GM12892 (cell line): ENCODE results near the gene SLC25A51.
"Not testable (repeated sequence)": the region's sequence is repeated elsewhere in the genome, so short reads cannot be mapped to it uniquely, and the experiment has no call there.

Source experiments
- DNase-seq: peaks from one replicate; pipeline ENCODE4 v3.0.0; 2011; ENCODE audit not compliant: insufficient read length
- FAIRE-seq: peaks from 2 replicates; lab custom pipeline; 2011; peaks lifted over from hg19 to GRCh38; lab: Jason Lieb, UNC
- POLR2A ChIP-seq: IDR thresholded peaks from 2 replicates; pipeline ENCODE4 v1.6.1; 2011; ENCODE audit warnings: low read depth, low read length, control low read depth
- POLR2AphosphoS5 ChIP-seq: IDR thresholded peaks from 2 replicates; pipeline ENCODE4 v1.6.1; 2011; ENCODE audit warnings: low read depth, low read length, control low read depth
- TAF1 ChIP-seq: IDR thresholded peaks from 2 replicates; pipeline ENCODE4 v1.6.1; 2011; ENCODE audit warnings: low read depth, mild to moderate bottlenecking, control low read depth, low read length, borderline replicate concordance

Gene SLC25A51

GRCh38 chr9:37905776-37906175, 1.8 kb upstream of the SLC25A51 start:
- no peak for FAIRE-seq
- no peak for DNase-seq
- TF ChIP-seq POLR2A (no peak), POLR2AphosphoS5 (no peak), TAF1 (no peak)

GRCh38 chr9:37905131-37905505, 1.2 kb upstream of the SLC25A51 start:
- DNase-seq (no peak), FAIRE-seq (no peak)
- TF ChIP-seq POLR2AphosphoS5 (no peak), POLR2A (no peak), TAF1 (no peak)

- no peak for FAIRE-seq
- TF ChIP-seq TAF1 (no peak), POLR2AphosphoS5 (no peak), POLR2A (no peak)
- DNase-seq, result no peak
These were observed 661 bp upstream of the SLC25A51 start for GRCh38 chr9:37904445-37905130.

- TF ChIP-seq POLR2AphosphoS5, result no peak
- TF ChIP-seq POLR2A, result no peak
- TF ChIP-seq TAF1, result no peak
- peak; percentile 82 for FAIRE-seq
- no peak for DNase-seq
These were observed 906 bp downstream of the SLC25A51 start for GRCh38 chr9:37902796-37903646.

GRCh38 chr9:37902131-37902530, 1.8 kb downstream of the SLC25A51 start:
- TF ChIP-seq POLR2A, result no peak
- no peak for TF ChIP-seq POLR2AphosphoS5
- no peak for TF ChIP-seq TAF1
- FAIRE-seq, result no peak
- no peak for DNase-seq

GRCh38 chr9:37899041-37899440, 4.9 kb downstream of the SLC25A51 start:
- FAIRE-seq, result no peak
- no peak for DNase-seq
- no peak for TF ChIP-seq POLR2A
- TF ChIP-seq TAF1, result no peak
- no peak for TF ChIP-seq POLR2AphosphoS5

- FAIRE-seq, result no peak
- TF ChIP-seq POLR2AphosphoS5 (no peak), TAF1 (no peak), POLR2A (no peak)
- DNase-seq, result no peak
These were observed 6.3 kb downstream of the SLC25A51 start for GRCh38 chr9:37897665-37898064.

- FAIRE-seq, result no peak
These were observed 11.9 kb downstream of the SLC25A51 start for GRCh38 chr9:37892063-37892462.

GRCh38 chr9:37891042-37891441, 12.9 kb downstream of the SLC25A51 start:
- FAIRE-seq, DNase-seq: not testable (repeated sequence)

More at GRCh38 chr9:37892063-37892462, 11.9 kb downstream of the SLC25A51 start:
- no peak for DNase-seq
- TF ChIP-seq TAF1 (no peak), POLR2A (no peak), POLR2AphosphoS5 (no peak)

GRCh38 chr9:37889536-37889935, 14.4 kb downstream of the SLC25A51 start:
- DNase-seq (no peak), FAIRE-seq (no peak)
- no peak for TF ChIP-seq POLR2AphosphoS5
- TF ChIP-seq POLR2A, result no peak
- TF ChIP-seq TAF1, result no peak

- FAIRE-seq, result peak; percentile 50
- DNase-seq, result not testable (repeated sequence)
These were observed 15.8 kb downstream of the SLC25A51 start for GRCh38 chr9:37887977-37888583.

- DNase-seq, result no peak
- TF ChIP-seq TAF1, result no peak
- TF ChIP-seq POLR2AphosphoS5, result no peak
- TF ChIP-seq POLR2A, result no peak
- no peak for FAIRE-seq
These were observed 22.9 kb downstream of the SLC25A51 start for GRCh38 chr9:37880916-37881479.

- TF ChIP-seq TAF1 (no peak), POLR2AphosphoS5 (no peak), POLR2A (no peak)
- no peak for DNase-seq
- no peak for FAIRE-seq
These were observed 27.6 kb downstream of the SLC25A51 start for GRCh38 chr9:37876376-37876775.
